Astrocyte of the spinal cord (primary cell): ENCODE data around the gene MACROD2.
A peak's percentile ranks its signal among the peaks of the same experiment; 100 is the strongest.
"Not testable (repeated sequence)": the region's sequence is repeated elsewhere in the genome, so short reads cannot be mapped to it uniquely, and the experiment has no call there.

Experiments
- DNase-seq: peaks from one replicate; pipeline ENCODE4 v3.0.0; 2011; ENCODE audit warnings: low read depth, low spot score
- H3K4me3 ChIP-seq: 2 replicates; pipeline ENCODE4 v1.5.1; 2011; ENCODE audit warnings: low read depth, mild to moderate bottlenecking, low read length, moderate library complexity
- in situ Hi-C: cut with HindIII; loops from 2 replicates; pipeline ENCODE4 v1.10.0; 2017; ENCODE audit warnings: low sequenced_read_pairs
- TF ChIP-seq, protein P1 (sequence below): IDR thresholded peaks from 2 replicates; pipeline ENCODE4 v1.5.1; 2012; ENCODE audit warnings: low read depth, mild to moderate bottlenecking, low read length, inconsistent platforms

MACROD2 gene

DNA sequence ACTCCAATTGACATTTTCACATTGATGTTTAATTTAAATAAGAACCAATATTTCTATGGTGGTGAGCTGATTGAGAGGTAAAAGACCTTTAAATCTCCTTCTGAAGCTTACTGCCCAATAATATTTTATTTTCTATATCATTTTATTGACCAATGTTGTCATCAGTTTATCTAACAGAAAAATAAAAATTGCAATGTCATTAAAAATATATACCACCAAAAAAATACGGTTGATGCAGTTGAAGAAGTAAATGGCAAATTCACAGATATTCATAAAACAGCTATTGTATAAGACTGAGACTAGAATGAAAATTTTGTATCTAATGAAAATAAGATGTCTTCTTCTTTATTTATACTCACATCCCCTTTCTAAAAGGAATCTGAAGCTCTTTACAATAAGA is 1375.1 kb downstream of the MACROD2 start:
- in situ Hi-C loops = no loop called here
- H3K4me3 ChIP-seq = no peak overlapping the region
- DNase-seq = no peak
- TF ChIP-seq, protein P1, sequence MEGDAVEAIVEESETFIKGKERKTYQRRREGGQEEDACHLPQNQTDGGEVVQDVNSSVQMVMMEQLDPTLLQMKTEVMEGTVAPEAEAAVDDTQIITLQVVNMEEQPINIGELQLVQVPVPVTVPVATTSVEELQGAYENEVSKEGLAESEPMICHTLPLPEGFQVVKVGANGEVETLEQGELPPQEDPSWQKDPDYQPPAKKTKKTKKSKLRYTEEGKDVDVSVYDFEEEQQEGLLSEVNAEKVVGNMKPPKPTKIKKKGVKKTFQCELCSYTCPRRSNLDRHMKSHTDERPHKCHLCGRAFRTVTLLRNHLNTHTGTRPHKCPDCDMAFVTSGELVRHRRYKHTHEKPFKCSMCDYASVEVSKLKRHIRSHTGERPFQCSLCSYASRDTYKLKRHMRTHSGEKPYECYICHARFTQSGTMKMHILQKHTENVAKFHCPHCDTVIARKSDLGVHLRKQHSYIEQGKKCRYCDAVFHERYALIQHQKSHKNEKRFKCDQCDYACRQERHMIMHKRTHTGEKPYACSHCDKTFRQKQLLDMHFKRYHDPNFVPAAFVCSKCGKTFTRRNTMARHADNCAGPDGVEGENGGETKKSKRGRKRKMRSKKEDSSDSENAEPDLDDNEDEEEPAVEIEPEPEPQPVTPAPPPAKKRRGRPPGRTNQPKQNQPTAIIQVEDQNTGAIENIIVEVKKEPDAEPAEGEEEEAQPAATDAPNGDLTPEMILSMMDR = no peak

DNA sequence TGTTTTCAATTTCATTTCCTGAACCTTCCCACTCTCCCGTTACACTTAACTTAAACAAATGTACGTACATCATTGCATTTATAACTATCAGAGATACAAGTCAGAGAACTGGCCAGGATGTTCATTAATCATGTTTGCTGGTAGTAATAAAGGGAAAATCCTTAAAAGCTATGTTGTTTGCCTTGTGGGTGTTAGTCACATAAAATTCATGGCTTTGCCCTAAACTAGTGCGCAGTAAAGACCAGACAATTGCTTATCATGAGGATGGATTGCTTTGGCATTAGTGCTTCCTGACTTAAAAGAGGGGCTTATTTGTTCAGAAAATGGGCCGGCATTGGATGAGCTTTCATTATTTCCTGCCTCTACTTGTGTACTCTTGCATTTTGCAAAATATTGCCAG is 1379.4 kb downstream of the MACROD2 start:
- TF ChIP-seq, protein P1 = no peak
- H3K4me3 ChIP-seq = no peak overlapping the region
- no peak for DNase-seq
- in situ Hi-C loops = no loop called here

DNA sequence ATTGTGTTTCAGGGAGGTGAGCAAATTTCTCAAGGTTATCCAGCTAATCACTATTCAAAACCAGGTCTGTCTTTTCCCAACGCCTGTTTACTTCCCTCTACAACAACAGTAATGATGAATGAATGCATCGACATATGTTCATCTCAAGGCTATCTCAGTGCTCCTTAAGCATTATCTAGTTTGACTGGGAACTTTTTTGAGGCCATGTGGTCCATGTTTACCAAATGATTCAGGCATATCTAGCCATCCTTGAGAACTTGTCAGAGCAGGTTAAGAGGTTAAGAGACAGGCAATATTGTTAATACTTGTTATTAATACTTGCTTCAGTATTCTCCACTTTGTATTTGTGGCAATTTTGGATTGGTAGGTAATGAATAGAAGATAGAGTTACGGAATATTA is 1380.5 kb downstream of the MACROD2 start:
- in situ Hi-C loops = no loop called here
- DNase-seq = no peak
- no peak overlapping the region for H3K4me3 ChIP-seq
- TF ChIP-seq, protein P1 = no peak

DNA sequence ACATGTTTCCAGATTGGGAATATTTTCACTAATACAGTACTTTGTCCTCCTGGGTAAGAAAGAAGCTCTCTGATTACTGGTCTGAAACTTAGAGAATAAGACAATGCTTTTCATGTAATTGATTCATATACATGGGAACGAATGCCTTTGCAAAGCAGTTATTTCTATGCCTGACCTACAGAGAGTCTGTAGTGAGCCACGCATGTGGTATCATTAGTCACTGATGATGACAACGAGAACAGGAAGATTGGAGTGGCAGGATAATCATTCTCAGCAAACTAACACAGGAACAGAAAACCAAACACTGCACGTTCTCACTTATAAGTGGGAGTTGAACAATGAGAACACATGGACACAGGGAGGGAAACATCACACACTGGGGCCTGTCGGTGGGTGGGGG is 1382.3 kb downstream of the MACROD2 start:
- H3K4me3 ChIP-seq, in situ Hi-C loops, DNase-seq: not testable (repeated sequence)

DNA sequence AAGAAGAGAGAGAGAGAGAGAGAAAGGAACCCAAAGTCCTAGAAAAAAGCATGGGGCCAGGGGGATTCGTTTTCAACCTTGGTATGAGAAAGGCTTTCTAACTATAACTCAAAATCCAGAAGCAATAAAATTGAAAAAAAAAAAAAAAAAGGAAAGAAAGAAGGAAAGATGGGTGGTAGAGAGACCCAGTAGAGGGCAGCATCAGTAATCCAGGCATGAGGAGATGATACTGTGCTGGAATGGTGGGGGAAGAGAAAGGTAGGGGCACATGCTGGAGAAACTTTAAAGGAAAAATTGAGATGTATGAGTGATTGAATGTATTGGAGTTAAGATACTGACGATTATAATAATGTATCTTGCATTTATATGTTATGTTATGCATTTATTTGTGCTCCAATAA is 1382.8 kb downstream of the MACROD2 start:
- TF ChIP-seq, protein P1 = peak; percentile 32
- no peak for DNase-seq
- in situ Hi-C loops = no loop called here
- no peak overlapping the region for H3K4me3 ChIP-seq

DNA sequence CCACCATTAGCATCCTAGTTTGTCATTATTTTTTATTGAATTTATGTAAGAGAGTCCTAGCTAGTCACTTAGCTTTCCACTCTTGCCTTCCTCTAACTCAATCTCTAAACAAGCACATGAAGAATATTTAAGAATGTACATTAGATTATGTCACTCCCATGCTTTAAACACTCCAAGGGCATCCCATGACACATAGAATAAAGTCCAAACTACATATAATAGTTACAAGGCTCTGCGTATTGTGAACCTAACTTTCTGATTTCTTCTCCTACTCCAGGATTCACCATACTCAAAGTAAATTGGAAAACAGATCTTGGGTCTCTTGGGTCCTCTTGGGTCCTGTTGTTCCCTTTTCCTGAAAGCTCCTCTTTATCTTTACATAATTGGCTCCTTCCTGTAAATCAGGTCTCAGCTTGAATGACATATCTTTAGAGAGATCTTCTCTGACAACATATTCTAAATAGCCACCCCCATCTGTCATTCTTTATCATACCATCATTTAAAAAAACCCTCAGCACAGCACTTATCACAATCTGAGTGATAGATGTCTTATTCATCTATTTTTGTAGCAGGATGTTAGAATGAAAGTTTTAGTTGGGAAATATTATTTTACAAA is 1384.5 kb downstream of the MACROD2 start:
- DNase-seq = no peak
- TF ChIP-seq, protein P1 = no peak
- in situ Hi-C loops = no loop called here
- H3K4me3 ChIP-seq = no peak overlapping the region

DNA sequence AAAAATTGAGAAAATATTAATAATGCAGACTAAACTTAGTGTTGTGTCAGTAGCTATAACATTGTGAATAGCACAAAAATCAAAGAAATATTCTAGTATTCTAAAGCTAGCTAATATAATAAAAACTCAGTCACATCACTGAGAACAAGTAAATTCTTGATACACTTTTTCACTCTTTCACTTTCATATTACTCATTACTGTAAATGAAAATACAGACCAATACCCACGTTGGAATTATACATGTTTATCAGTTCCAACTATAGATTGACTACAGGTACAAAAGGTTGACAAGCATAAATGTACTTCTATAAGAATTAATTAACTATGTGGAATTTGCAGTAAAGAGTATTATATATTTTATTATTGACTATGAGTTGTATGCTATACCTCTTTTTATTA is 1385.5 kb downstream of the MACROD2 start:
- in situ Hi-C loops = no loop called here
- no peak for DNase-seq
- no peak overlapping the region for H3K4me3 ChIP-seq
- TF ChIP-seq, protein P1 = no peak
